Keratinocyte (primary cell): Measurements from ENCODE around the gene ERGIC1. TPM values are rescaled to one million over a fixed set of nuclear protein-coding genes. Genes with fewer than 3 reads are reported as not detected.

Experiments
- DNase-seq: peaks from one replicate; pipeline ENCODE4 v3.0.0-alpha.2; 2011; ENCODE audit warnings: low read depth, missing footprints, low spot score
- FAIRE-seq: peaks from 2 replicates; lab custom pipeline; 2011; peaks lifted over from hg19 to GRCh38; lab: Jason Lieb, UNC
- H2AFZ ChIP-seq: 2 replicates; pipeline ENCODE4 v1.6.0; 2012; ENCODE audit warnings: low read length, control low read depth, inconsistent platforms; ENCODE audit not compliant: control insufficient read depth
- H3K27ac ChIP-seq: 2 replicates; pipeline ENCODE4 v1.5.1; 2011; ENCODE audit warnings: low read length; ENCODE audit not compliant: control insufficient read depth, insufficient read depth
- H3K27me3 ChIP-seq: 3 replicates; pipeline ENCODE4 v1.6.0; 2011; ENCODE audit warnings: low read length; ENCODE audit not compliant: control insufficient read depth, insufficient read depth; ENCODE audit errors: extremely low read depth
- H3K36me3 ChIP-seq, 2 experiments: 2 replicates in 1 of 2; 3 replicates in 1 of 2; pipeline ENCODE4 v1.5.1; 2011; ENCODE audit warnings: low read length in 2 of 2, mild to moderate bottlenecking in 1 of 2; ENCODE audit not compliant: control insufficient read depth in 2 of 2, insufficient read depth in 2 of 2; ENCODE audit errors: extremely low read depth in 1 of 2
- H3K4me1 ChIP-seq: 3 replicates; pipeline ENCODE4 v1.5.1; 2011; ENCODE audit warnings: low read length; ENCODE audit not compliant: control insufficient read depth, insufficient read depth; ENCODE audit errors: extremely low read depth
- H3K4me2 ChIP-seq: 3 replicates; pipeline ENCODE4 v1.6.0; 2011; ENCODE audit warnings: low read depth, low read length; ENCODE audit not compliant: control insufficient read depth, insufficient read depth; ENCODE audit errors: extremely low read depth
- H3K4me3 ChIP-seq, 3 experiments: fragments of 200-600 bp in 1 of 3; sonication (generic) in 1 of 3; 2 replicates in 2 of 3; 3 replicates in 1 of 3; pipeline ENCODE4 v1.5.1; 2011 to 2016; ENCODE audit warnings: low read length in 3 of 3, mild to moderate bottlenecking in 3 of 3, control low read depth in 2 of 3, inconsistent platforms in 1 of 3, low read depth in 1 of 3, mixed read lengths in 1 of 3, mixed run types in 1 of 3, moderate library complexity in 1 of 3; ENCODE audit not compliant: control insufficient read depth in 2 of 3, insufficient read depth in 2 of 3; ENCODE audit errors: extremely low read depth in 1 of 3
- H3K79me2 ChIP-seq: 2 replicates; pipeline ENCODE4 v1.6.0; 2012; ENCODE audit warnings: low read length; ENCODE audit not compliant: control insufficient read depth, insufficient read depth
- H3K9ac ChIP-seq: 3 replicates; pipeline ENCODE4 v1.6.0; 2011; ENCODE audit warnings: low read length; ENCODE audit not compliant: control insufficient read depth, insufficient read depth; ENCODE audit errors: extremely low read depth
- H3K9me1 ChIP-seq: 3 replicates; pipeline ENCODE4 v1.6.0; 2011; ENCODE audit warnings: low read length; ENCODE audit not compliant: control insufficient read depth, insufficient read depth; ENCODE audit errors: extremely low read depth
- H3K9me3 ChIP-seq: 2 replicates; pipeline ENCODE4 v1.5.1; 2012; ENCODE audit warnings: low read depth, low read length; ENCODE audit not compliant: control insufficient read depth
- H4K20me1 ChIP-seq: 3 replicates; pipeline ENCODE4 v1.6.0; 2011; ENCODE audit warnings: low read length; ENCODE audit not compliant: control insufficient read depth, insufficient read depth; ENCODE audit errors: extremely low read depth
- EZH2 ChIP-seq: IDR thresholded peaks from one replicate; pipeline ENCODE4 v1.6.1; 2012; ENCODE audit warnings: inconsistent platforms, mild to moderate bottlenecking, low read length, moderate library complexity
- dilution Hi-C: fragments of 300-500 bp; cut with MboI; formaldehyde crosslinking; loops from one replicate; pipeline ENCODE4 v1.7.0; 2020; ENCODE audit warnings: low sequenced_read_pairs; ENCODE audit not compliant: extremely low pct_ligation_motif_present
- polyA plus RNA-seq, 5 experiments: library from polyadenylated mRNA; depleted of rRNA in 3 of 5; stranded (reverse) in 3 of 5; stranded (forward) in 1 of 5; unstranded in 1 of 5; fragments of >200 nt; gene quantifications; 1 replicate in 1 of 5; 2 replicates in 3 of 5; 3 replicates in 1 of 5; pipeline versions ENCODE4 v1.2.1 to v1.2.3, GENCODE V29; 2011 to 2012; ENCODE audit warnings: missing spikeins in 2 of 5, low read depth in 1 of 5, low replicate concordance in 1 of 5
- TF ChIP-seq, protein P1 (sequence below), 3 experiments: IDR thresholded peaks in 1 of 3; conservative IDR thresholded peaks in 1 of 3; optimal IDR thresholded peaks in 1 of 3; 2 replicates in 2 of 3; 3 replicates in 1 of 3; pipeline versions ENCODE3 to v1.5.1; 2011; ENCODE audit warnings: low read length in 3 of 3, mild to moderate bottlenecking in 3 of 3, moderate library complexity in 2 of 3, control low read depth in 1 of 3, inconsistent platforms in 1 of 3; ENCODE audit not compliant: insufficient read depth in 2 of 3; ENCODE audit errors: extremely low read depth in 1 of 3

ERGIC1 gene
- polyA plus RNA-seq, 1 donor (not counting 4 experiments of a cell fraction or from before 2014, with no cell fraction given) = 93.4 TPM

DNA sequence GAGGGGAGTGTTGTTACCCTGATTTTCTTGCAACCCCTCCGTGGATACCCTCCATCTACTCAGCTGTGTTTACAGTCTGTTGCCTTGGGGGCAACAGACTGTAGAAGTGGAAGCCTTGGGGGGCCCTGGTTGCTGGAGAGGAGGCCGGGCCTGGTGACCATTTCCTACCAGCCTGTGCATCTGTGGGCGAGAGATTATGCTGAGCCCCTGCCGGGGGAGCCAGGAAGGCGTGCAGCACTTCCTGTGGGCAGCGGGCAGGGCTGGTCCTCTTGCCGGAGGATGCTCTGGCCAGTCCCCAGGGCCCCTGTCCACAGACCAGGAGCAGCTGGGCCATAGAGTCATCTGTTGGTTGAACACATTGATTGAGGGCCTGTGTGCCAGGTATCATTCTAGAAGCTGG is 11.1 kb downstream of the ERGIC1 start:
- Histone ChIP-seq H3K4me2 (no peak overlapping the region), H3K4me3 (no peak overlapping the region), H4K20me1 (no peaks in the 10 kb centered on the region), H3K27ac (no peak overlapping the region), H3K36me3 (peaks cover 0 to 9% of the 10 kb centered on the region in 2 experiments), H3K9me3 (no peaks in the 10 kb centered on the region), H3K27me3 (no peaks in the 10 kb centered on the region), H3K79me2 (peaks cover 32% of the 10 kb centered on the region), H3K4me1 (peaks cover 8% of the 10 kb centered on the region), H3K9ac (no peak overlapping the region), H2AFZ (no peak overlapping the region), H3K9me1 (no peaks in the 10 kb centered on the region)
- FAIRE-seq (no peak), DNase-seq (no peak)
- TF ChIP-seq EZH2 = no peak
- TF ChIP-seq, protein P1, sequence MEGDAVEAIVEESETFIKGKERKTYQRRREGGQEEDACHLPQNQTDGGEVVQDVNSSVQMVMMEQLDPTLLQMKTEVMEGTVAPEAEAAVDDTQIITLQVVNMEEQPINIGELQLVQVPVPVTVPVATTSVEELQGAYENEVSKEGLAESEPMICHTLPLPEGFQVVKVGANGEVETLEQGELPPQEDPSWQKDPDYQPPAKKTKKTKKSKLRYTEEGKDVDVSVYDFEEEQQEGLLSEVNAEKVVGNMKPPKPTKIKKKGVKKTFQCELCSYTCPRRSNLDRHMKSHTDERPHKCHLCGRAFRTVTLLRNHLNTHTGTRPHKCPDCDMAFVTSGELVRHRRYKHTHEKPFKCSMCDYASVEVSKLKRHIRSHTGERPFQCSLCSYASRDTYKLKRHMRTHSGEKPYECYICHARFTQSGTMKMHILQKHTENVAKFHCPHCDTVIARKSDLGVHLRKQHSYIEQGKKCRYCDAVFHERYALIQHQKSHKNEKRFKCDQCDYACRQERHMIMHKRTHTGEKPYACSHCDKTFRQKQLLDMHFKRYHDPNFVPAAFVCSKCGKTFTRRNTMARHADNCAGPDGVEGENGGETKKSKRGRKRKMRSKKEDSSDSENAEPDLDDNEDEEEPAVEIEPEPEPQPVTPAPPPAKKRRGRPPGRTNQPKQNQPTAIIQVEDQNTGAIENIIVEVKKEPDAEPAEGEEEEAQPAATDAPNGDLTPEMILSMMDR (optimal IDR thresholded peaks at IDR 0.05 in 1 of 3, IDR thresholded peaks at IDR 0.05 in 1 of 3, conservative IDR thresholded peaks at IDR 0.05 in 1 of 3; ENCODE audit: extremely low read depth in 1 of 3, insufficient read depth in 2 of 3, low read length in 3 of 3) = no peak
- dilution Hi-C loops = no loop called here

DNA sequence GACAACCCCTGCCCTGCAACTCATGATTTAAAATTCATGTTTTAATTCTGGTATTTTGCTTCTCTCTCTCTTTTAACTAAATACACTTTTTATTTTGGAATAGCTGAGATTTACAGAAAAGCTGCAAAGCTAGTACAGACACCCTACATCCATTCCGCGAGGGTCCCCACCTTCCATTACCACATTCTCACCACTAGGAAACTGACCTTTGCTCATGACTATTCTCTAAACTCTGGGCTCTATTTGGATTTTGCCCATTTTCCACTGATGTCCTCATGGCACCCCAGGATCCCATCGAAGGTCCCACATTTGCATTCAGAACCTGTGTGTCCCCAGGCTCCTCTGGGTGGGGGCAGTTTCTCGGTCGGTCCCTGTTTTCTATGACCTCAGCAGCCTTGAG is 11.5 kb downstream of the ERGIC1 start:
- Histone ChIP-seq H3K4me1 (peaks cover 11% of the 10 kb centered on the region), H2AFZ (no peak overlapping the region), H3K4me2 (no peak overlapping the region), H3K9ac (no peak overlapping the region), H3K4me3 (no peak overlapping the region), H3K9me3 (no peaks in the 10 kb centered on the region), H3K27ac (no peak overlapping the region), H3K36me3 (peaks cover 0 to 9% of the 10 kb centered on the region in 2 experiments), H3K27me3 (no peaks in the 10 kb centered on the region), H3K79me2 (peaks cover 36% of the 10 kb centered on the region), H3K9me1 (no peaks in the 10 kb centered on the region), H4K20me1 (no peaks in the 10 kb centered on the region)
- TF ChIP-seq, protein P1 (optimal IDR thresholded peaks at IDR 0.05 in 1 of 3, IDR thresholded peaks at IDR 0.05 in 1 of 3, conservative IDR thresholded peaks at IDR 0.05 in 1 of 3; ENCODE audit: extremely low read depth in 1 of 3, insufficient read depth in 2 of 3, low read length in 3 of 3) = no peak
- TF ChIP-seq EZH2 = no peak
- dilution Hi-C loops = no loop called here
- FAIRE-seq = no peak
- DNase-seq = no peak
